ENCODE measurements around the gene TAS2R41.

- TF ChIP-seq, protein P1, sequence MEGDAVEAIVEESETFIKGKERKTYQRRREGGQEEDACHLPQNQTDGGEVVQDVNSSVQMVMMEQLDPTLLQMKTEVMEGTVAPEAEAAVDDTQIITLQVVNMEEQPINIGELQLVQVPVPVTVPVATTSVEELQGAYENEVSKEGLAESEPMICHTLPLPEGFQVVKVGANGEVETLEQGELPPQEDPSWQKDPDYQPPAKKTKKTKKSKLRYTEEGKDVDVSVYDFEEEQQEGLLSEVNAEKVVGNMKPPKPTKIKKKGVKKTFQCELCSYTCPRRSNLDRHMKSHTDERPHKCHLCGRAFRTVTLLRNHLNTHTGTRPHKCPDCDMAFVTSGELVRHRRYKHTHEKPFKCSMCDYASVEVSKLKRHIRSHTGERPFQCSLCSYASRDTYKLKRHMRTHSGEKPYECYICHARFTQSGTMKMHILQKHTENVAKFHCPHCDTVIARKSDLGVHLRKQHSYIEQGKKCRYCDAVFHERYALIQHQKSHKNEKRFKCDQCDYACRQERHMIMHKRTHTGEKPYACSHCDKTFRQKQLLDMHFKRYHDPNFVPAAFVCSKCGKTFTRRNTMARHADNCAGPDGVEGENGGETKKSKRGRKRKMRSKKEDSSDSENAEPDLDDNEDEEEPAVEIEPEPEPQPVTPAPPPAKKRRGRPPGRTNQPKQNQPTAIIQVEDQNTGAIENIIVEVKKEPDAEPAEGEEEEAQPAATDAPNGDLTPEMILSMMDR (IDR thresholded peaks at IDR 0.05): no peak
- no peak for TF ChIP-seq POLR2A (IDR thresholded peaks at IDR 0.05)
Measured at GRCh38 chr7:143463556-143463955, 14.1 kb upstream of the TAS2R41 start.
